HG03575 (cell line): ENCODE results near the gene ZSWIM6.

Source experiments
- ATAC-seq: cut with Tn5 transposase; IDR thresholded peaks from one replicate; pipeline ENCODE4 v1.9.1; 2021; ENCODE audit not compliant: unreplicated experiment, insufficient number of reproducible peaks, low FRiP score; ENCODE audit errors: extremely low read depth

The ZSWIM6 gene

DNA sequence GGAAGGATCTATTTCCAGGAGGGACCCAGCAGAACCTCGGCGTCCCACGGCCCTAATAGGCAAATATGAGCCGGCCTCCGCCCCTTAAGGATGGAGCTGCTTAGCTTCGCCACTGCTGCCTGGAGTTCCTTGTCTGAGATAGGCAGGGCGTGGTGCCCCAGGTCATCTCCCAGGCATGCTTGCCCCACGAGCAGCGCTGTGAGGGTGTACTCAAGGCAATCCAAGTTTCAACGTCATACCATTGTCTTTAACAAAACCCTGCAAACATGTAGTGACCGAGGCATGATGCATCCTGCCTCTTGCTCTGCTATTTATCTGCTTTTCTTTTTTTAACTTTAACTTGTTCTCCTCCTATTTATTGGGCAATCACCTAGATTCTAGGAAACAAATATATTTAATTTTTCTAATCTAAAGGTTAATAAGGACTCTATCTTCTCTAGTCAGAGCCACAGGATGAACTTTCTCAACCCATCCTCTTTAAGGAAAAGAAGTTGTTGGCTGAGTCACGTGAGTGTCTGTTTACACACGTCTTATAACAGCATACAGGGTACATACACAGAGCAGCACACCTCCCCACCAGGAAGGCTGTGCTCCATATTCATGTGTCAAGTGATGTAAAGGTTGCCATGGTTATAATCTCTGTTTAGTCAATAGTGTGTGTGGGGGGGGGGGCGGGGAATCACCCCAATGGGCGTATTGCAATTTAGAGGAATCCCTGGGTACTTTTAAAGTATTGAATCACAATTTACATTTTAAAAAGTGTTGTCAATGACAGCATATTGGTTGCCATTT, 27.3 kb upstream of the ZSWIM6 start:
- ATAC-seq: no peak

DNA sequence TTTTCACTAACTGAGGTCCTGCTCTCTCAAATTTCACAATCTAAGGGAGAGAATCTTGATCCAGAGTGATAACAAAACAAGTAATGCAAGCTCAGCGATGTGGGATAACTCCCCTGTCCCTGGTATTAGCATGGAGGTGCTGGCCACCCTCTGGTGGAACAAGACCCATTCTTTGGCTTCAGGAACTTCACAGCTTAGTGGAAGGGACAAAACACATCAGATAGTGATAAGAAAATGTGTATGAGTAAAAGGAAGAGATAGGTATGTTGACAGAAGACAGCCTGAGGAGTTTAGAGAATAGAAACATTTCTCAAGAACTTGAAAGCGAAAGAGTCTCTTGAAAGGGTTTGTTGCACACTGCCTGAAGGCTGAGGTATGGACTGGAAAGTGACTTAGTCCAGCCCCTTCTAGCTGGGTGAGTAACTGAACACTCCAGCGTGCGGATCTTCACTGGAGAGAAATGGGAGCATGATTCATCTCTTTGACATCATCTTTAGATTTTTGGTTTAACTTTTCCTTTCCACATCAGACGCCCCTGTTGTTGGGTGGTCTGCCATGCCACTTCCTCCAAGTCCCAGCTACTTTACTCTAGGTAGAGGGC, 25.4 kb upstream of the ZSWIM6 start:
- no peak for ATAC-seq

DNA sequence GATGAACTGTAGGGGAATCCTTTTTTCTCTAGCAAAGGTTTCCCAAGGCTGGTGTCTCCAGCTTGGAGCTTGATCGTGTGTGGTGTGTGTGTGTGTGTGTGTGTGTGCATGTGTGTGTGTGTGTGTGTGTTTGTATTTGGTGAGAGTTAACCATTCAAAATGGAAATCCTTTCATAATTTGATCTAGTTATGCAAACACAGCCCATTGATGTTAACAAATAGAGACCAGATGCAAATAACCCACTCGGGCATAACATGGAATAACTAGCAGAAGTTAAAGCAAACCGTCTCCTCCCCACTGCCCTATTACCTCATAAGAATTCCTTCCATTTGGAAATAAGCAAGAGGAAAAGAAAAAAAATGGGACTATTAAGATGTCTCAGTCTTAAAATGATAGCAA, 24.9 kb upstream of the ZSWIM6 start:
- ATAC-seq: no peak

- ATAC-seq: no peak
These were observed 24.4 kb upstream of the ZSWIM6 start for GRCh38 chr5:61307611-61308010.

- no peak for ATAC-seq
These were observed 23.3 kb upstream of the ZSWIM6 start for GRCh38 chr5:61308712-61309111.

GRCh38 chr5:61309115-61309514, 22.9 kb upstream of the ZSWIM6 start:
- no peak for ATAC-seq

DNA sequence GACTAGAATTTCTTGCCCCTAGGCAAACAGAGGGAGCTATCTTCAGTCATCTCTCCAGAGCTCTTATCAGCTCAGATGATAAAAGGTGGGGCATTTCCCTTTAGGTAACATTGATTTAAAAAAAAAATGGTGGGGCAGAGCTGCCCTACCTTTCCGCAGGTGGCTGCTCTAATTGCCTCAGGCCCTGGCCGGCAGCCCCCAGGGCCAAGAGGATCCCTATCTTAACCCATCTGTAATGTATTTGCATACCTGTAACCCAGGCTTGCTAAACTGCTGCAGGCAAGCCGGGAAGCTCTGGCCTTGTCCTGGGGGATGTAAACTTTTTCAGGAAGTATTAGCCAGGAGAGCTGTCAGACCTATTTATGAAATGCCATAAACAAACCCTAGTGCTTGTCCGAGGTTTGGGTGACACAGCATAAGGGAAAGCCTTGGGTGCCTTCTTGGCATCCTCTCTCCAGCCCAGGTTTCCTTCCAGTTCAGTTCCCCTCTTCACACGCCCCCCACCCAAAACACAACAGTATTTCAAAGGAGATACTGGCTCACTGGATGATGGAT, 20.9 kb upstream of the ZSWIM6 start:
- ATAC-seq: no peak

DNA sequence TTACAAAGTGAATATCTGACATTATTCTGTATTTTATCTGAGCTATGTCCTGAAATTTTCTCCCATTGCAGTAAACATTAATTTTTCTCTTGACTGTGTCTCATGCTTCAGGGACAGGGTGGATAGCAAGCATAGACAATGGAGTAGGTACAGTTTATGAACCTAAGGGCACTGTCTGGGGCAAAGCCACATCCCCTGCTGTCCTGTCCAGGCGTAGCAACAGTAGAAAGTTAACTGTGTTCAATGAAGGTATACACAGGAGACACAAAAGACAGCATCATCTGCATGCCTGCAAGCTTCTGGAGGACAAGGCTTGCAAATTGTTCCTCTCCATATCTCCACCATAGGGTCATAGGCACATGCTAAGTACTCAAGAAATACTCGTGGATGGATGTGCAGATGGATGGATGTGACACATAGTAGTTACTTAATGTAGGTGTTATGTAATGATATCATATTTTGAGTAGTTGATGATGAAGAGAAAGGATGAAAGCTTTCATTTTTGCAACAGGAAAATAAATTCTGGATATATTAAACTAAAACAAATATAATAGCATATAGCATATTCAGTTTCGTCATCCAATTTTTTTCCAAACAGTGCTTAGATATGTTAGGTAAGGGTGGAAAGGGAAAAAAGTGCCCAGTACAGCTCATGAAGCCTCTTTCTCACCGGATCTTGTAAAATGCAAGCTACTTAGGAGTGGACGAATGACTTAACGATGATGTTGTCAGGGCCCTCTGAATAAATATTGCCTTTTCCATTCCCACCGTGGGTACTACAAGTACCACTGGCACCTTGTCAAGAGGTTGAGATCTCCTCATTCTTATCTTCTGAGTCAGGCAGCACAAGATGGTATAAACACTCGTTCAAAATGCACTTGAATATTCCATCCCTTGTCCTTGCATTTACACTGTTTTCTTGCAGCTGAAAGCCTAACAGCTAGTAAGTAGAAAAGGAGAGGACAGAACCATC, 19.9 kb upstream of the ZSWIM6 start:
- no peak for ATAC-seq

GRCh38 chr5:61313960-61314681, 17.9 kb upstream of the ZSWIM6 start:
- ATAC-seq: no peak

DNA sequence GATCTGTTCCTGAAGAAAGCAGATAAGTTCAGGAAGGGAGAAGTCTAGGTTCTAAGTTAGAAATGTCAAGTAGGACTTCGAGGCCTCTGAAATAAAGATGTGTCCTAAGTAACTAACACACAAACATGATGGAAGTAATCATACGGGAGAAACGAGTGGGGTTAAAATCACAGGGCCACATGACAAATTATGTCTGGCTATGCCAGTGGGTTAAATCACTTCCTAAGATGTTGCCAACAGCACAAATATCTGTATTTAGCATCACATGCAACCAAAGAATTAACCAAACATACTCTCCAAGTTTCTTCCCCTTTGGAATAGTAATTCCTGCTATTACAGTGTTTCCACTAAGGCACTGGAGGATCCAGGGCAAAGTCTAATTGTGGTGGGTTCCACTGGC, 13.7 kb upstream of the ZSWIM6 start:
- no peak for ATAC-seq

- ATAC-seq: peak; percentile 100
These were observed 12.5 kb upstream of the ZSWIM6 start for GRCh38 chr5:61319388-61320146.

- no peak for ATAC-seq
These were observed 11.2 kb upstream of the ZSWIM6 start for GRCh38 chr5:61320860-61321259.

DNA sequence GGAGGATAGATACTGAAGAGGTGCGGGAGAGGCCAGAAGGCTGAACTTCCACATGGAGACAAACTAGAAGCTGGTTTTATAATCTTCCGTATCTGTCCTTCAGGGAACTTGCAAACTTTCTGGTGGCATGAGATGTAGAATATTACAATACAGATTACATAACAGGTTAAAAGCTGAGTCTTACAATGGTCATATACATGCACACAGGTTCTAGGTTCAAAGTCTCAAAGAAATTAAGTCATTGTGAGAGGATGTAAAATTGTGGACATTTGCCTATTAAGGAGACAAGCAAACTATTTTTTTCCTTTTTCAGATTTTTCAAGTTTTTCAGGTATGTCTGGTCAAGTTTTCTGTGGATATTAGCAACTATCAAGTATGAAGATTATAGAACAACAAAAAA, 10.4 kb upstream of the ZSWIM6 start:
- no peak for ATAC-seq

GRCh38 chr5:61322738-61323725, 9.0 kb upstream of the ZSWIM6 start:
- ATAC-seq: no peak

- ATAC-seq: peak; percentile 37
These were observed 4.0 kb upstream of the ZSWIM6 start for GRCh38 chr5:61327760-61328753.
